H9 (cell line): Measurements from ENCODE around the gene LHPP. TPM values are rescaled to one million over a fixed set of nuclear protein-coding genes. Genes with fewer than 3 reads are reported as not detected.

Experiments used
- DNase-seq: peaks from one replicate; pipeline ENCODE4 v3.0.0-alpha.2; 2017
- H2AFZ ChIP-seq: one replicate; pipeline ENCODE4 v1.6.1; 2013; ENCODE audit warnings: mild to moderate bottlenecking, low read length, control low read depth, moderate library complexity
- H2AK5ac ChIP-seq: 2 replicates; pipeline ENCODE4 v1.6.1; 2013; ENCODE audit warnings: low read length, control low read depth, mixed read lengths; ENCODE audit not compliant: insufficient read length
- H2BK120ac ChIP-seq: one replicate; pipeline ENCODE4 v1.6.1; 2013; ENCODE audit warnings: low read depth, mild to moderate bottlenecking, low read length, control low read depth, inconsistent platforms; ENCODE audit not compliant: poor library complexity, severe bottlenecking
- H2BK12ac ChIP-seq: 2 replicates; pipeline ENCODE4 v1.6.1; 2013; ENCODE audit warnings: low read length, control low read depth, mixed read lengths, low read depth; ENCODE audit not compliant: insufficient read length
- H2BK15ac ChIP-seq: 2 replicates; pipeline ENCODE4 v1.6.1; 2013; ENCODE audit warnings: low read depth, low read length, control low read depth
- H2BK20ac ChIP-seq: one replicate; pipeline ENCODE4 v1.6.1; 2013; ENCODE audit warnings: low read depth, mild to moderate bottlenecking, low read length, control low read depth, inconsistent platforms; ENCODE audit not compliant: poor library complexity, severe bottlenecking
- H2BK5ac ChIP-seq: 2 replicates; pipeline ENCODE4 v1.6.1; 2013; ENCODE audit warnings: low read length, control low read depth, mixed read lengths; ENCODE audit not compliant: insufficient read length
- H3K14ac ChIP-seq: 2 replicates; pipeline ENCODE4 v1.6.1; 2013; ENCODE audit warnings: low read length, control low read depth; ENCODE audit not compliant: insufficient read depth
- H3K18ac ChIP-seq: 2 replicates; pipeline ENCODE4 v1.6.1; 2013; ENCODE audit warnings: low read depth, mild to moderate bottlenecking, mixed read lengths, low read length, control low read depth; ENCODE audit not compliant: insufficient read length
- H3K23ac ChIP-seq: 2 replicates; pipeline ENCODE4 v1.6.1; 2013; ENCODE audit warnings: low read length, control low read depth, mixed read lengths, low read depth; ENCODE audit not compliant: insufficient read length
- H3K23me2 ChIP-seq: 2 replicates; pipeline ENCODE4 v1.6.1; 2013; ENCODE audit warnings: low read depth, mild to moderate bottlenecking, mixed read lengths, low read length, control low read depth; ENCODE audit not compliant: insufficient read length, poor library complexity, severe bottlenecking
- H3K27ac ChIP-seq: 2 replicates; pipeline ENCODE4 v1.5.1; 2013; ENCODE audit warnings: low read length, control low read depth, mixed read lengths, low read depth; ENCODE audit not compliant: insufficient read length
- H3K27me3 ChIP-seq: 2 replicates; pipeline ENCODE4 v1.6.1; 2013; ENCODE audit warnings: low read length, control low read depth, inconsistent platforms; ENCODE audit not compliant: insufficient read depth
- H3K4ac ChIP-seq: 2 replicates; pipeline ENCODE4 v1.6.1; 2013; ENCODE audit warnings: low read depth, mild to moderate bottlenecking, control low read depth, inconsistent platforms, low read length, moderate library complexity
- H3K4me1 ChIP-seq: 2 replicates; pipeline ENCODE4 v1.6.1; 2013; ENCODE audit warnings: low read length, control low read depth, inconsistent platforms; ENCODE audit not compliant: insufficient read depth
- H3K4me2 ChIP-seq: 2 replicates; pipeline ENCODE4 v1.6.1; 2013; ENCODE audit warnings: low read length, control low read depth, mixed read lengths; ENCODE audit not compliant: insufficient read length, insufficient read depth
- H3K56ac ChIP-seq: 2 replicates; pipeline ENCODE4 v1.6.1; 2013; ENCODE audit warnings: low read depth, mild to moderate bottlenecking, mixed read lengths, low read length, control low read depth; ENCODE audit not compliant: insufficient read length
- H3K79me1 ChIP-seq: 2 replicates; pipeline ENCODE4 v1.6.1; 2013; ENCODE audit warnings: low read depth, mild to moderate bottlenecking, moderate library complexity, low read length, control low read depth, inconsistent platforms; ENCODE audit not compliant: insufficient read depth, poor library complexity, severe bottlenecking
- H3K79me2 ChIP-seq: 2 replicates; pipeline ENCODE4 v1.6.1; 2013; ENCODE audit warnings: low read length, control low read depth, inconsistent platforms; ENCODE audit not compliant: insufficient read depth
- H3K9ac ChIP-seq: 2 replicates; pipeline ENCODE4 v1.6.1; 2013; ENCODE audit warnings: low read length, control low read depth, mixed read lengths; ENCODE audit not compliant: insufficient read length; ENCODE audit errors: extremely low read depth
- H3K9me3 ChIP-seq: one replicate; pipeline ENCODE4 v1.6.1; 2013; ENCODE audit warnings: low read depth, low read length, inconsistent platforms; ENCODE audit not compliant: control insufficient read depth
- H3T11ph ChIP-seq: one replicate; pipeline ENCODE4 v1.6.1; 2013; ENCODE audit warnings: mild to moderate bottlenecking, low read length, control low read depth, inconsistent platforms
- H4K20me1 ChIP-seq: one replicate; pipeline ENCODE4 v1.6.1; 2013; ENCODE audit not compliant: control insufficient read depth, insufficient read length, insufficient read depth
- H4K5ac ChIP-seq: 2 replicates; pipeline ENCODE4 v1.6.1; 2013; ENCODE audit warnings: low read depth, mild to moderate bottlenecking, mixed read lengths, low read length, control low read depth; ENCODE audit not compliant: insufficient read length
- H4K8ac ChIP-seq: replicated peaks from 2 replicates; pipeline ENCODE4 v1.6.1; 2013; ENCODE audit warnings: low read length, control low read depth, mixed read lengths, low read depth; ENCODE audit not compliant: insufficient read length
- H4K91ac ChIP-seq: 2 replicates; pipeline ENCODE4 v1.6.1; 2013; ENCODE audit warnings: low read depth, mild to moderate bottlenecking, moderate library complexity, mixed read lengths, low read length, control low read depth; ENCODE audit not compliant: insufficient read length
- H3K27ac Mint-ChIP-seq, 3 experiments: 2 replicates in 2 of 3; 3 replicates in 1 of 3; pipeline ENCODE4 v1.8.0; 2020 to 2021; ENCODE audit warnings: mixed read lengths in 3 of 3, mild to moderate bottlenecking in 1 of 3, moderate library complexity in 1 of 3
- H3K27me3 Mint-ChIP-seq: 2 replicates; pipeline ENCODE4 v1.8.0; 2021; ENCODE audit warnings: low read depth, mild to moderate bottlenecking, moderate library complexity, mixed read lengths
- H3K36me3 Mint-ChIP-seq, 3 experiments: 2 replicates in 2 of 3; 3 replicates in 1 of 3; pipeline ENCODE4 v1.8.0; 2020 to 2021; ENCODE audit warnings: low read depth in 3 of 3, mixed read lengths in 3 of 3; ENCODE audit not compliant: insufficient read depth in 1 of 3
- H3K4me1 Mint-ChIP-seq, 2 experiments: 2 replicates each; pipeline ENCODE4 v1.8.0; 2020; ENCODE audit warnings: mixed read lengths in 2 of 2
- H3K4me3 Mint-ChIP-seq, 2 experiments: 2 replicates in 1 of 2; 3 replicates in 1 of 2; pipeline ENCODE4 v1.8.0; 2020 to 2021; ENCODE audit warnings: mild to moderate bottlenecking in 2 of 2, mixed read lengths in 2 of 2, moderate library complexity in 1 of 2
- H3K9me3 Mint-ChIP-seq, 2 experiments: 2 replicates in 1 of 2; 3 replicates in 1 of 2; pipeline ENCODE4 v1.8.0; 2020; ENCODE audit warnings: mild to moderate bottlenecking in 2 of 2, mixed read lengths in 2 of 2, moderate library complexity in 1 of 2
- WGBS: extraction: QIAGEN DNeasy Blood & Tissue Kit; methylation state at CpG from one replicate; pipeline ENCODE4 v1.1.7; 2013; ENCODE audit warnings: missing lambda C conversion rate, low lambda C conversion rate, mixed read lengths; ENCODE audit not compliant: insufficient read length; ENCODE audit errors: extremely low coverage; 5-methylcytosine and 5-hydroxymethylcytosine counted together
- total RNA-seq: library from RNA; stranded (reverse); gene quantifications from 2 replicates; pipeline ENCODE4 v1.2.1, GENCODE V29; 2021
- TF ChIP-seq, protein P1 (sequence below): fragments of 200-600 bp; sonication (generic); conservative IDR thresholded peaks from 3 replicates; pipeline ENCODE4 v1.8.0; 2021; ENCODE audit warnings: antibody characterized with exemption, mild to moderate bottlenecking

The LHPP gene
- total RNA-seq, 1 experiment from 2014 or later, result 29.6 TPM

DNA sequence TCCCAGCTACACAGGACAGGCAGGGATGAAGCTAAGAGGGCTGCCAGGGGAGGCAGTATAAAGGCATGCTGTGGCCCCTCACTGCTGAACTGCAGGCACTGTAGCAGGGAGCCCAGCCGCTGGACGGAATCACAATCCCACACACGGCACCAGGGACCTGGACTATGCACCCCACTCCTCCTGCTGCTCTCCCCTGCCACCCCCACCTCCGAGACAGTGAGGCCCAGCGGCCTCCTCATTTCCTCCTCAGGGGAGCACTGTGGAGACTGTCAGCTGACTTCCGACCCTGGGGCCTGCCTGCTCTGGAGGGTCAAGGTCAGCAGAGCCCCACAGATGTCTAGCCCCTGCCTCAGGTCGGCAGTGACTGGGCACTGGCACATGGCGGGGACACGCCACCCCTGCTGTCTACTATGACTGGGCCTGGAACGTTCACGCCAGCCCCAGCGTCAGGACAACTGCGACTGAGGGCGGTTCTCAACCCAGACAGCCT, 189.8 kb downstream of the LHPP start:
- H4K5ac ChIP-seq, result no peak overlapping the region
- Mint-ChIP-seq H3K9me3 (no peaks in the 10 kb centered on the region), H3K4me3 (no peak overlapping the region), H3K36me3 (peaks cover 0 to 4% (median 2%) of the 10 kb centered on the region in 3 experiments; a peak in 2 of 7 replicates), H3K27me3 (no peaks in the 10 kb centered on the region), H3K27ac (peak overlapping the region in 1 of 3 experiments; percentile 34; a peak in 1 of 7 replicates), H3K4me1 (peaks cover 44 to 51% of the 10 kb centered on the region in 2 experiments)
- H3K27ac ChIP-seq, result no peak overlapping the region
- H3K79me1 ChIP-seq, result no peaks in the 10 kb centered on the region
- TF ChIP-seq, protein P1, sequence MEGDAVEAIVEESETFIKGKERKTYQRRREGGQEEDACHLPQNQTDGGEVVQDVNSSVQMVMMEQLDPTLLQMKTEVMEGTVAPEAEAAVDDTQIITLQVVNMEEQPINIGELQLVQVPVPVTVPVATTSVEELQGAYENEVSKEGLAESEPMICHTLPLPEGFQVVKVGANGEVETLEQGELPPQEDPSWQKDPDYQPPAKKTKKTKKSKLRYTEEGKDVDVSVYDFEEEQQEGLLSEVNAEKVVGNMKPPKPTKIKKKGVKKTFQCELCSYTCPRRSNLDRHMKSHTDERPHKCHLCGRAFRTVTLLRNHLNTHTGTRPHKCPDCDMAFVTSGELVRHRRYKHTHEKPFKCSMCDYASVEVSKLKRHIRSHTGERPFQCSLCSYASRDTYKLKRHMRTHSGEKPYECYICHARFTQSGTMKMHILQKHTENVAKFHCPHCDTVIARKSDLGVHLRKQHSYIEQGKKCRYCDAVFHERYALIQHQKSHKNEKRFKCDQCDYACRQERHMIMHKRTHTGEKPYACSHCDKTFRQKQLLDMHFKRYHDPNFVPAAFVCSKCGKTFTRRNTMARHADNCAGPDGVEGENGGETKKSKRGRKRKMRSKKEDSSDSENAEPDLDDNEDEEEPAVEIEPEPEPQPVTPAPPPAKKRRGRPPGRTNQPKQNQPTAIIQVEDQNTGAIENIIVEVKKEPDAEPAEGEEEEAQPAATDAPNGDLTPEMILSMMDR, result no peak
- H3T11ph ChIP-seq, result no peak overlapping the region
- no peak overlapping the region for H3K9ac ChIP-seq
- no peak overlapping the region for H3K4ac ChIP-seq
- no peak overlapping the region for H4K91ac ChIP-seq
- no peak overlapping the region for H2AK5ac ChIP-seq
- H3K27me3 ChIP-seq, result no peaks in the 10 kb centered on the region
- DNase-seq, result no peak
- H3K4me1 ChIP-seq, result peaks cover 6% of the 10 kb centered on the region; the same call in 1 of the 2 replicates
- no peak overlapping the region for H2BK120ac ChIP-seq
- H4K8ac ChIP-seq, result no peak overlapping the region
- H2BK15ac ChIP-seq, result no peak overlapping the region; the same call in 1 of the 2 replicates
- no CpG with 5 or more reads among the region's 14 CpGs for WGBS
- H4K20me1 ChIP-seq, result peaks cover 2% of the 10 kb centered on the region
- no peak overlapping the region for H2BK20ac ChIP-seq
- H3K18ac ChIP-seq, result no peak overlapping the region
- H3K23ac ChIP-seq, result no peak overlapping the region
- peak overlapping the region; percentile 59 for H3K14ac ChIP-seq
- H2BK12ac ChIP-seq, result no peak overlapping the region
- H2BK5ac ChIP-seq, result no peak overlapping the region
- no peaks in the 10 kb centered on the region for H3K23me2 ChIP-seq
- H3K4me2 ChIP-seq, result no peak overlapping the region
- no peaks in the 10 kb centered on the region for H3K9me3 ChIP-seq
- no peak overlapping the region for H2AFZ ChIP-seq
- no peak overlapping the region for H3K56ac ChIP-seq
- H3K79me2 ChIP-seq, result no peaks in the 10 kb centered on the region
